Tibial artery (tissue), 4 donors: Measurements from ENCODE around the gene ACIN1.

Source experiments
- DNase-seq, 2 donors: peaks; one replicate each; pipeline ENCODE4 v3.0.0-alpha.2; 2019
- H3K27ac ChIP-seq, 2 donors: fragments of 200-600 bp; sonication (generic) in 1 of 2; 1 replicate in 1 of 2; 2 replicates in 1 of 2; pipeline ENCODE4 v1.5.1; 2018 to 2019; ENCODE audit warnings: mild to moderate bottlenecking in 1 of 2
- H3K27me3 ChIP-seq, 2 donors: fragments of 200-600 bp; sonication (generic) in 1 of 2; one replicate each; pipeline versions ENCODE4 v1.5.1 to v1.6.0; 2016 to 2019
- H3K36me3 ChIP-seq, 3 donors: fragments of 200-600 bp; sonication (generic) in 2 of 3; one replicate each; pipeline ENCODE4 v1.5.1; 2016 to 2019; ENCODE audit warnings: mild to moderate bottlenecking in 2 of 3
- H3K4me1 ChIP-seq, 4 donors: fragments of 200-600 bp; sonication (generic) in 2 of 4; 1 replicate in 3 of 4; 2 replicates in 1 of 4; pipeline ENCODE4 v1.5.1; 2016 to 2019
- H3K4me3 ChIP-seq, 2 donors: fragments of 200-600 bp; sonication (generic) in 1 of 2; 1 replicate in 1 of 2; 2 replicates in 1 of 2; pipeline ENCODE4 v1.5.1; 2018 to 2019; ENCODE audit warnings: mild to moderate bottlenecking in 2 of 2
- H3K9me3 ChIP-seq, 3 donors: fragments of 200-600 bp; sonication (generic) in 1 of 3; one replicate each; pipeline ENCODE4 v1.5.1; 2016 to 2019
- CTCF ChIP-seq, 2 experiments: fragments of 200-600 bp in 1 of 2; fragments of 450-650 bp in 1 of 2; IDR thresholded peaks; one replicate each; pipeline ENCODE4 v1.5.1; 2017 to 2019; ENCODE audit warnings: antibody characterized with exemption in 2 of 2, mild to moderate bottlenecking in 1 of 2, moderate library complexity in 1 of 2
- intact Hi-C: fragments of 100-400 bp; cut with DNase I; formaldehyde crosslinking; loops from one replicate; pipeline ENCODE4 v1.15.0; 2023; ENCODE audit warnings: low total_unique reads

ACIN1 gene

GRCh38 chr14:23140371-23140770 is 45.4 kb upstream of the ACIN1 start:
- TF ChIP-seq CTCF (IDR thresholded peaks at IDR 0.05): no peak
- Histone ChIP-seq H3K9me3 (no peaks in the 10 kb centered on the region), H3K36me3 (peaks cover 49 to 67% (median 60%) of the 10 kb centered on the region in 3 donors), H3K4me1 (peaks cover 0 to 39% (median 25%) of the 10 kb centered on the region in 4 donors), H3K27me3 (no peaks in the 10 kb centered on the region), H3K27ac (no peak overlapping the region), H3K4me3 (no peak overlapping the region)
- intact Hi-C loops: no loop called here
- DNase-seq: no peak

GRCh38 chr14:23139874-23140273 is 44.9 kb upstream of the ACIN1 start:
- Histone ChIP-seq H3K36me3 (peaks cover 49 to 72% (median 65%) of the 10 kb centered on the region in 3 donors), H3K27ac (no peak overlapping the region)
- no peak for DNase-seq

GRCh38 chr14:23137813-23138535 is 43.0 kb upstream of the ACIN1 start:
- Histone ChIP-seq H3K27me3 (no peaks in the 10 kb centered on the region), H3K4me1 (peaks cover 0 to 15% (median 14%) of the 10 kb centered on the region in 4 donors)

More at GRCh38 chr14:23139874-23140273, 44.9 kb upstream of the ACIN1 start:
- Histone ChIP-seq H3K9me3 (no peaks in the 10 kb centered on the region), H3K4me1 (peaks cover 0 to 34% (median 25%) of the 10 kb centered on the region in 4 donors), H3K4me3 (no peak overlapping the region), H3K27me3 (no peaks in the 10 kb centered on the region)
- TF ChIP-seq CTCF (IDR thresholded peaks at IDR 0.05): no peak
- intact Hi-C loops: no loop called here

GRCh38 chr14:23137192-23137812 is 42.4 kb upstream of the ACIN1 start:
- H3K9me3 ChIP-seq: no peaks in the 10 kb centered on the region
- H3K36me3 ChIP-seq: peaks cover 59 to 77% (median 74%) of the 10 kb centered on the region in 3 donors
- H3K27ac ChIP-seq: no peak overlapping the region
- no peak for TF ChIP-seq CTCF (IDR thresholded peaks at IDR 0.05)
- intact Hi-C loops: no loop called here
- H3K27me3 ChIP-seq: no peaks in the 10 kb centered on the region
- peaks cover 0 to 9% (median 7%) of the 10 kb centered on the region in 4 donors for H3K4me1 ChIP-seq
- DNase-seq: no peak
- H3K4me3 ChIP-seq: no peak overlapping the region

More at GRCh38 chr14:23137813-23138535, 43.0 kb upstream of the ACIN1 start:
- Histone ChIP-seq H3K4me3 (no peak overlapping the region), H3K9me3 (no peaks in the 10 kb centered on the region), H3K27ac (no peak overlapping the region), H3K36me3 (peaks cover 52 to 77% (median 67%) of the 10 kb centered on the region in 3 donors)
- no peak for TF ChIP-seq CTCF (IDR thresholded peaks at IDR 0.05)
- no peak for DNase-seq
- intact Hi-C loops: no loop called here

GRCh38 chr14:23136566-23137133 is 41.7 kb upstream of the ACIN1 start:
- H3K9me3 ChIP-seq: no peaks in the 10 kb centered on the region
- no peaks in the 10 kb centered on the region for H3K27me3 ChIP-seq
- H3K27ac ChIP-seq: no peak overlapping the region
- intact Hi-C loops: no loop called here
- DNase-seq: no peak
- peaks cover 0 to 2% (median 2%) of the 10 kb centered on the region in 4 donors for H3K4me1 ChIP-seq
- no peak overlapping the region for H3K4me3 ChIP-seq
- H3K36me3 ChIP-seq: peaks cover 66 to 82% (median 80%) of the 10 kb centered on the region in 3 donors
- no peak for TF ChIP-seq CTCF (IDR thresholded peaks at IDR 0.05)
